M059J (cell line): Measurements from ENCODE around the gene SPRR5. TPM values are rescaled to one million over a fixed set of nuclear protein-coding genes. Genes with fewer than 3 reads are reported as not detected.

Source experiments
- DNase-seq: peaks from one replicate; pipeline ENCODE4 v3.0.0-alpha.2; 2012; ENCODE audit warnings: low read depth
- total RNA-seq: library from RNA; depleted of rRNA; stranded (reverse); fragments of >200 nt; shearing (Covaris generic); gene quantifications from 2 replicates; pipeline ENCODE4 v1.2.3, GENCODE V29; 2014; rRNA removed

SPRR5 gene
- total RNA-seq, 1 experiment from 2014 or later: not detected

DNA sequence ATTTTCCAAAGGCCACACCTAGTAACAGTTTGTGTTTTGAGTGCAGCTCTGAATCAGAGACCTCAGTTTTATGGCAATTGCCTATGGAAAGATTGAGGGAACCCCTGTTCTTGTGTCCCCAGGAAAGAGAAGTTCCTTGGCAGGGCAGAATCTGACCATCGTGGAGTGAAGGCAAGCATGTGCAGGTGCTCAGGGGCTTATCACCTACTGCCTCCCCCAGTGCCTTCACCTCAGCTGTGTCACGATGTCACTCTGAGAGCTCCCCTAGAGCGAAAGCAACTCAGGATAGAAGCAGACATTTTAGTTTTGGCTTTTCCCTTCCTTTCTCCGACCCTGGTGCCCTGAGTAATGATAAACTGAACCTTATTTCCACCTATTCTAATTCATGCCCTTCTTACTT lies 35.1 kb downstream of the SPRR5 start:
- DNase-seq: no peak

DNA sequence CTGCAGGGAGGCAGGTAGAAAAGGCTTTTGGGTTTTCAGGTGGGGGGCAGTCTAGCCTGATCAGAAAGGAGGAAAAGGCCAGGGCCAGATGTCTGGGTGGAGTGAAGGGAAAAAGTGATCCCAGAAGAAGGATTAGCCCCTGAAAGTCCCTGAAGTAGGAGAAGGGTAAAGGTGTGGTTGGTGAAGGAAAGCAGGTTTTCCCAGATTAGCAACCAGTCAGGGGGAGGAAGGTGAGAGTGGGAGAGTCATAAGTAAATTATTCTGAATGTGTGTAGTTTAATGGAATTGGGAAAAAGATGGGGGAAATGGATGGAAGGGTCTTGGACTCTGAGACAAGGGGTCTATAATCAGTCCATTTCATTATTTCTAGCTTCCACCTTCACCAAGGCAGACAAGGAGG lies 36.2 kb downstream of the SPRR5 start:
- no peak for DNase-seq

DNA sequence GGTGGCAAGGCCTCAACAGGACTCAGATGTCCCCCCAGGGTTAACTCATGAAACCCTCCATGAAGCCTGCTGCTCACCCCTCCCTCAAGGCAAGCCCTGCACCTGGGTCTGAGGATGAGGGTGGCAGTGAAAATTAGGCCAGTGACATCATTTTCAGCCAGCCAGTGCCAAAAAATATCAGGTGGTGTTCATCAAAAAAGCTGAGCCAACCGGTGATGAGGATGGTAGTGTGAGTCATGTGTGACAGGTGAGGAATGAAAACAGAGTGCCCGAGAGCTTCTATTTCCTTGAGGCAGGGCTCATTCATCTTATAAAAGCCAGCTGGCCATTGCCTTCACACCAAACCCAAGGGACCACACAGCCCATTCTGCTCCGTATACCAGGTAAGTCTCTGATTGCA lies 36.7 kb downstream of the SPRR5 start, which contains the start of gene SPRR1A:
Gene SPRR1A (plus strand): TSS at position 339 of the 400 bp plus-strand sequence. CDS start 1,150 bp downstream, outside the sequence.
- DNase-seq: no peak

DNA sequence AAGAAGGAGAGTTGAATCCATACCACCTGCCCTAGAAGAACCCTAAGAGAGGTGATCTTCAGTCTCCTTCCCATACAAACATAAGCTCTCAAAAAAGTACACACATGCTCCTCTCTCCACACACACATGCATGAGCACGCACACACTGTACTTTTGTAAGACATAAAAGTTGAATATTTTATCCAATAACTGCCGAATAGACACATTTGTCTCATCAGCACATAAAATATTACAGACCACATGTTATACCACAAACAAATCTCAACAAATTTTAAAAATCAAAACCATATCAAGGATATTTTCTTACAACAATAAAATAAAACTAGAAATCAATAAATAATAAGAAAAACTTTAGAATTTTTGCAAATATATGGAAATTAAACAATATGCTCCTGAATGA lies 39.6 kb downstream of the SPRR5 start:
- no peak for DNase-seq

DNA sequence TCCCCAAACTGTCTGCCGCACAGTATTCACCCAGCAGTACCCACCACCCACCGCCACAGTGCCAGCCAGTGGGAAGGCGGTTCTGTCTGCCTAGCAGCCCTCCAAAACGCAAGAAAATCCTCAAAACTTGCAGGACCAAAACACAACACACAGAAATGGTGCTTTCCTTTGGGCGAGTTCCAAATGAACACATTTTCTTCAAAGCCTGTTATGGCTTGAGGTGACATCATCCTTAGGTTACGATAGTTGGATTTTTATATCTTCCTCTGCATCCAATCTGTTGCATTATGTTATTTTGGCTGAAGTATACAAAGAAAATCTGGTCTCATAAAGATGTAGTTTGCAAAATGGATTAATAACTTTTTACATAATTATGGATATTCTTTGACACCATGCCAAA lies 46.2 kb downstream of the SPRR5 start:
- DNase-seq: no peak

DNA sequence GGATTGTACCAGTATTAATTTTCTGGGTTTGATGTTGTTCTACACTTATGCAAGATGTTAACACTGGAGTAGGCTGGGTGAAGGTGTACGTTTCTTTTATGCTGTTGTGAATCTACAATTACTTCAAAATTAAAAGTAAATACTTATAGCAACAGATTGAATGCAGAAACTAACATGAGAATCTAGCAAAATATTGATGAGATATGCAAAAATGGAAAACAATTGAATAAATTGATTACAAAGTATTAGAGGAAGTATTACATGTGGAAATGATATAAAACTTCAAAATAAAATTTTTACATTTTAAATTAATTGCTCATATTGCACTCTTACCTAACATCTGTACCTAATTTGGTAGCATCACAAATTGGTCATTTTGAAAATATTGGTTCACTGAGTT lies 48.8 kb downstream of the SPRR5 start:
- no peak for DNase-seq

DNA sequence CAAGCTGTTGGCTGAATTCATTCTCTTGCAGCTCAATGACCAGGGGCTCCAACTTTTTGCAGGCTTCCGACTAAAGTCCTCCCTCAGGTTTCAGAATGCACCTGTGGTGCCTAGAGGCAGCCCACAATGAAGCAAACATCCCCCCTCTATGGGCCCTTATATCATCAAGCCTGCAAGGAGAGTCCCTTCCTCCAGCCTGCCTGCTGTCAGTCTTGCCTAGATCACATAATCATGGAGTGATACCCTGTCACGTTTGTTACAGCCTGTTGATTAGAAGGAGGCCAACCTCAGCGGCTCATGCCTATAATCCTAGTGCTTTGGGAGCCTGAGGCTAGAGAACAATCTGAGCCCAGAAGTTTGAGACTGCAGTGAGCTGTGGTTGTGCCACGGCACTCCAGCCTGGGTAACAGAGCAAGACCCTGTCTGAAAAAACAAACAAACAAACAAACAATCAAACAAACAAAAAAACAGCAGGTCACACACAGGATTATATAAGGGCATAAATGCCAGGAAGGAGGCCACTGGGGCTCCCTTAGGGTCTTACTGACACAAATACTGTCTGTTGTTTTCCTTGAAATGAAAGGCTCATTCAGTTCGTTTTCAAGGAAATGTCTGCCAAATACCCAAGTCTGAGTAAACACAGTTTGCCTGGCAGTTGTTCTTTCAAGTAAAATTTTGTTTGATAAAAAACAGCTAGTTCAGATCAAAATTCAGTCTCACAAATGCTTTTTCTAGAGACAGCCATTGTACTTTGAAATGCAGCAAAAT lies 49.8 kb downstream of the SPRR5 start:
- DNase-seq: no peak

DNA sequence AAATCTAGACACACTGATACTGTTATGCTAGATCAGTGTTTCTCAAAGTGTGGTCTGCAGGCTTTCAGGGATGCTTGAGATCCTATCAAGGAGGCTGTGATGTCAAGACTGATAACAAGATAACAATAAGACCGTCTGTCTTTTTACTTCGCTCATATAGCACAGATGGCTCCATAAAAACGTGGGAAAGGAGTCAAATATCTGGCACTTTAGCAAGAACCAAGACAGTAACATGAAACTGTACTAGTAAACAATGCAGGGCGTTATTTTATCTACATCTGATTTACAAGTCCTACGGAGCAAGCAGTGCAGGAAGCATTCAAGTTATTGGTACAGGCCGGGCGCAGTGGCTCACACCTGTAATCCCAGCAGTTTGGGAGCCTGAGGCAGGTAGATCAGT lies 50.9 kb downstream of the SPRR5 start:
- DNase-seq: no peak

DNA sequence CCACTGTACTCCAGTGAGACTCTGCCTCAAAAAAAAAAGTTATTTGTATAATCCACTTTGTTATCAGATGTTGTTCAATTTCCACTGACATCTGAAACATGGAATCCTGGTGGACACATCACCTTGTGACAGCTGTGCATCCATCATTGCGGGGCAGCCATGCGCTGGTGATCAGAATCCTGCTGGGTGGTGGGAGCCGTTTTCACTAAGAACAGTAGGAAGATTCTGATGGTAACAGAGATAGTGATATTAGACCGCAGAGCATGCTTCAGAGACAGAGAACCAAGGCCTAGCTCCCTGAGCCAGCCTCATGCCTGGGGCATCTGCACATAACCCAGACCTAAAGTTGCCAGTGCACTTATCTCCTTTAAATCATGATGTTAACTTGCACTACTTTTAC lies 51.5 kb downstream of the SPRR5 start:
- DNase-seq: no peak

Other genes starting within 250 kb of the SPRR5 start
- gene LCE2A, start 248.9 kb upstream of the SPRR5 start, total RNA-seq: not detected in 2 replicates
- not detected in 2 replicates for gene LCE4A, start 239.0 kb upstream of the SPRR5 start, total RNA-seq
- not detected in 2 replicates for gene KPRP, start 189.2 kb upstream of the SPRR5 start, total RNA-seq
- not detected in 2 replicates for gene LCE1F, start 172.1 kb upstream of the SPRR5 start, total RNA-seq
- gene LCE1E, start 160.9 kb upstream of the SPRR5 start, total RNA-seq: not detected in 2 replicates
- not detected in 2 replicates for gene LCE1D, start 150.5 kb upstream of the SPRR5 start, total RNA-seq
- gene LCE1C, start 140.6 kb upstream of the SPRR5 start, total RNA-seq: not detected in 2 replicates
- gene LCE1B, start 135.2 kb upstream of the SPRR5 start, total RNA-seq: not detected in 2 replicates
- not detected in 2 replicates for gene LCE1A, start 119.7 kb upstream of the SPRR5 start, total RNA-seq
- not detected in 2 replicates for gene LCE6A, start 104.3 kb upstream of the SPRR5 start, total RNA-seq
- gene LCE7A, start 87.2 kb upstream of the SPRR5 start, total RNA-seq: not detected in 2 replicates
- not detected in 2 replicates for gene SMCP, start 68.9 kb upstream of the SPRR5 start, total RNA-seq
- gene IVL, start 38.7 kb upstream of the SPRR5 start, total RNA-seq: not detected in 2 replicates
- gene SPRR4, start 23.4 kb downstream of the SPRR5 start, total RNA-seq: not detected in 2 replicates
- gene SPRR1A, start 36.9 kb downstream of the SPRR5 start, total RNA-seq: not detected in 2 replicates
- gene SPRR3, start 54.5 kb downstream of the SPRR5 start, total RNA-seq: not detected in 2 replicates
- gene SPRR1B, start 84.0 kb downstream of the SPRR5 start, total RNA-seq: not detected in 2 replicates
- gene SPRR2D, start 93.9 kb downstream of the SPRR5 start, total RNA-seq: not detected in 2 replicates
- not detected in 2 replicates for gene SPRR2A, start 110.3 kb downstream of the SPRR5 start, total RNA-seq
- gene SPRR2B, start 124.4 kb downstream of the SPRR5 start, total RNA-seq: not detected in 2 replicates
- not detected in 2 replicates for gene SPRR2E, start 147.3 kb downstream of the SPRR5 start, total RNA-seq
- gene SPRR2F, start 166.3 kb downstream of the SPRR5 start, total RNA-seq: not detected in 2 replicates
- gene SPRR2G, start 203.7 kb downstream of the SPRR5 start, total RNA-seq: not detected in 2 replicates